Endothelial cell (in vitro differentiated cells): Measurements from ENCODE around the gene PPP6R1. TPM values are rescaled to one million over a fixed set of nuclear protein-coding genes. Genes with fewer than 3 reads are reported as not detected.

ENCODE experiments used
- DNase-seq: peaks from one replicate; pipeline ENCODE4 v3.0.0; 2021; ENCODE audit warnings: low spot score
- H3K27ac Mint-ChIP-seq: one replicate; pipeline ENCODE4 v1.8.0; 2021; ENCODE audit warnings: mixed read lengths, inconsistent platforms; ENCODE audit not compliant: unreplicated experiment
- H3K27me3 Mint-ChIP-seq: one replicate; pipeline ENCODE4 v1.8.0; 2021; ENCODE audit warnings: mild to moderate bottlenecking, moderate library complexity, mixed read lengths, inconsistent platforms; ENCODE audit not compliant: unreplicated experiment
- H3K36me3 Mint-ChIP-seq: one replicate; pipeline ENCODE4 v1.8.0; 2021; ENCODE audit warnings: mild to moderate bottlenecking, low read depth, mixed read lengths, inconsistent platforms; ENCODE audit not compliant: unreplicated experiment
- H3K4me1 Mint-ChIP-seq: one replicate; pipeline ENCODE4 v1.8.0; 2021; ENCODE audit warnings: mild to moderate bottlenecking, mixed read lengths, inconsistent platforms; ENCODE audit not compliant: unreplicated experiment
- H3K4me3 Mint-ChIP-seq: one replicate; pipeline ENCODE4 v1.8.0; 2021; ENCODE audit warnings: mild to moderate bottlenecking, mixed read lengths, inconsistent platforms; ENCODE audit not compliant: unreplicated experiment
- H3K9me3 Mint-ChIP-seq: one replicate; pipeline ENCODE4 v1.8.0; 2021; ENCODE audit warnings: mixed read lengths, inconsistent platforms; ENCODE audit not compliant: unreplicated experiment
- total RNA-seq: library from RNA; stranded (reverse); fragmentation: NEBNext Ultra II Directional; extraction: Animal tissue kit (Norgen Biotek cat#: 25700); gene quantifications from one replicate; pipeline ENCODE4 v1.2.1, GENCODE V29; 2021; ENCODE audit not compliant: unreplicated experiment
- TF ChIP-seq, protein P1 (sequence below): fragments of 200-600 bp; sonication (generic); IDR thresholded peaks from one replicate; pipeline ENCODE4 v1.5.0; 2021; ENCODE audit warnings: antibody characterized with exemption; ENCODE audit not compliant: unreplicated experiment

PPP6R1 gene
- total RNA-seq, 1 donor from 2014 or later, result 65.6 TPM

GRCh38 chr19:55245236-55245904 is 13.4 kb downstream of the PPP6R1 start:
- Mint-ChIP-seq H3K27me3 (peaks cover 10% of the 10 kb centered on the region), H3K4me3 (no peak overlapping the region), H3K9me3 (no peaks in the 10 kb centered on the region), H3K27ac (no peak overlapping the region), H3K4me1 (no peaks in the 10 kb centered on the region), H3K36me3 (peaks cover 24% of the 10 kb centered on the region)
- no peak for DNase-seq
- TF ChIP-seq, protein P1, sequence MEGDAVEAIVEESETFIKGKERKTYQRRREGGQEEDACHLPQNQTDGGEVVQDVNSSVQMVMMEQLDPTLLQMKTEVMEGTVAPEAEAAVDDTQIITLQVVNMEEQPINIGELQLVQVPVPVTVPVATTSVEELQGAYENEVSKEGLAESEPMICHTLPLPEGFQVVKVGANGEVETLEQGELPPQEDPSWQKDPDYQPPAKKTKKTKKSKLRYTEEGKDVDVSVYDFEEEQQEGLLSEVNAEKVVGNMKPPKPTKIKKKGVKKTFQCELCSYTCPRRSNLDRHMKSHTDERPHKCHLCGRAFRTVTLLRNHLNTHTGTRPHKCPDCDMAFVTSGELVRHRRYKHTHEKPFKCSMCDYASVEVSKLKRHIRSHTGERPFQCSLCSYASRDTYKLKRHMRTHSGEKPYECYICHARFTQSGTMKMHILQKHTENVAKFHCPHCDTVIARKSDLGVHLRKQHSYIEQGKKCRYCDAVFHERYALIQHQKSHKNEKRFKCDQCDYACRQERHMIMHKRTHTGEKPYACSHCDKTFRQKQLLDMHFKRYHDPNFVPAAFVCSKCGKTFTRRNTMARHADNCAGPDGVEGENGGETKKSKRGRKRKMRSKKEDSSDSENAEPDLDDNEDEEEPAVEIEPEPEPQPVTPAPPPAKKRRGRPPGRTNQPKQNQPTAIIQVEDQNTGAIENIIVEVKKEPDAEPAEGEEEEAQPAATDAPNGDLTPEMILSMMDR, result no peak

- DNase-seq, result no peak
- Mint-ChIP-seq H3K9me3 (no peaks in the 10 kb centered on the region), H3K4me1 (no peaks in the 10 kb centered on the region), H3K36me3 (peaks cover 28% of the 10 kb centered on the region), H3K27ac (no peak overlapping the region), H3K27me3 (peaks cover 10% of the 10 kb centered on the region), H3K4me3 (no peak overlapping the region)
- TF ChIP-seq, protein P1, result no peak
Measured at GRCh38 chr19:55244004-55244680, 14.7 kb downstream of the PPP6R1 start.

DNA sequence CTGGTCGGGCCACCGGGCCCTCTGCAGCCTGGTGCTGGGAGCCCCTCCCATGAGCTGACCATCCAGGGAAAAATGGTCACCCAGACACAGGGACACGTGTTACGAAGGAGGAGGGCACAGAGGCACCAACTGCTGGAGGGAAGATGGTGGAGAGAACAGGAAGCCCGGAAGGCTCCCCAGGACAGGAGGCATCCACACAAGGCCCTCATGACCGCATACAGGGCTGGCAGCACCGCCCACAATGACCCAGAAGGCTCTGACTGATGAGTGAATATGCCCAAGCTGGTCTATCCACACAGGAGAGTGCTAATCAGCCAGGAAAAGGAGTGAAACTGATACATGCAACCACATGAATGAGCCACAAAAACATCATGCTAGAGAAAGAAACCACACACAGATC is 16.3 kb downstream of the PPP6R1 start:
- H3K27ac Mint-ChIP-seq, result no peak overlapping the region
- H3K27me3 Mint-ChIP-seq, result peaks cover 6% of the 10 kb centered on the region
- H3K4me1 Mint-ChIP-seq, result no peaks in the 10 kb centered on the region
- H3K9me3 Mint-ChIP-seq, result no peaks in the 10 kb centered on the region
- peak overlapping the region; percentile 21 for H3K4me3 Mint-ChIP-seq
- DNase-seq, result no peak
- H3K36me3 Mint-ChIP-seq, result peaks cover 37% of the 10 kb centered on the region
- TF ChIP-seq, protein P1, result no peak

DNA sequence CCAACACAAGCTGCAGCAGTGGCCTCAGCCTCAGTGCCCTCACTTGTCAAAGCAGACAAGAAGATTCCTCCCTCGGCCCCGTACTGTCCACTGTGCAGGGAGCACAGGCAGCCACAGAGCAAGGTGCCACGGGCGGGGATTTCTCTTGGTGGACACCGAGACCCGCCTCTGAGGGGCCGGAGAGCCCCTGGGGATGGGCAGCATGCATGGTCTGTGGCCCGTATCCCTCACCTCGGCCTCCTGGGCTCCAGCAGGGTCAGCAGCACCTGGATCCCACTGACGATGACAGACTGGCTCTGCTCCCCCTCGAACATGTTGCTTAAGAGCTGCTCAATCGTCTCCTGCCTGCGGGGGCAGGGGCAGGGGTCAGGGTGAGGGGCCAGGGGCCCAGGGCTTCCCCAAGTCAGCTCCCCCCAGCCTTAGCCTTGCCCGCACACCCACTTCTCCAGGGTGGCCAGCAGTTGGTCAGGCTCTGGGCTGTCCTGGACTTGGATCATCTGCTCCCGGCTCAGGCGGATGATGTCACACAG is 16.8 kb downstream of the PPP6R1 start:
- Mint-ChIP-seq H3K4me1 (no peaks in the 10 kb centered on the region), H3K27ac (no peak overlapping the region), H3K4me3 (no peak overlapping the region), H3K36me3 (peaks cover 42% of the 10 kb centered on the region), H3K27me3 (peaks cover 9% of the 10 kb centered on the region), H3K9me3 (no peaks in the 10 kb centered on the region)
- TF ChIP-seq, protein P1, result no peak
- DNase-seq, result no peak
